ENCODE data around the gene OR6T1. TPM values are rescaled to one million over a fixed set of nuclear protein-coding genes. Genes with fewer than 3 reads are reported as not detected.

Gene OR6T1
- total RNA-seq (not detected), polyA plus RNA-seq (not detected)
- long read RNA-seq, donor 1: 0 reads
- long read RNA-seq, donor 2: 0 reads
- long read RNA-seq, donor 3: 0 reads
- long read RNA-seq, donor 4: 0 reads
- long read RNA-seq, donor 5: 0 reads

- H3K27ac ChIP-seq (ENCODE audit: low read depth in 1 of 2, low read length in 1 of 2): no peak within 1 kb of the TSS
- DNase-seq (no peak), ATAC-seq (ENCODE audit: insufficient read depth, low FRiP score) (no peak)
- 80 to 85% methylated on average over 3 of the region's 3 CpGs for WGBS, 2 donors
- H3K27me3 ChIP-seq (ENCODE audit: control insufficient read depth in 3 of 3, insufficient read depth in 3 of 3, low read length in 2 of 3): no peaks in the 10 kb centered on the region
- H3K9ac ChIP-seq (ENCODE audit: insufficient read depth in 1 of 2, low read length in 2 of 2): no peak within 1 kb of the TSS
- no peak for TF ChIP-seq CTCF (IDR thresholded peaks at IDR 0.05; ENCODE audit: control extremely low read depth, extremely low read depth)
- H3K36me3 ChIP-seq (ENCODE audit: control insufficient read depth in 4 of 4, insufficient read depth in 4 of 4, low read length in 4 of 4): no peaks in the 10 kb centered on the region
- no peak within 1 kb of the TSS for H3K4me3 ChIP-seq
- no peaks in the 10 kb centered on the region for H3K9me3 ChIP-seq (ENCODE audit: control insufficient read depth in 4 of 4, insufficient read depth in 3 of 4, low read length in 3 of 4)
- no peaks in the 10 kb centered on the region for H3K4me1 ChIP-seq (ENCODE audit: control insufficient read depth in 5 of 5, insufficient read depth in 5 of 5, low read length in 5 of 5)
Measured at GRCh38 chr11:123943738-123944137, at the start of gene OR6T1. TSS of gene OR6T1 (minus strand) at chr11:123943838. CDS start at chr11:123943838, 0 bp downstream.

GRCh38 chr11:123979311-123979710 is 35.7 kb upstream of the OR6T1 start:
- WGBS, 2 donors: 85 to 87% methylated on average over 5 of the region's 5 CpGs
- TF ChIP-seq CTCF (IDR thresholded peaks at IDR 0.05; ENCODE audit: control extremely low read depth, extremely low read depth): no peak

GRCh38 chr11:123977731-123978347 is 34.2 kb upstream of the OR6T1 start, which contains the start of gene OR10S1:
TSS of gene OR10S1 (minus strand) at chr11:123977781. CDS start at chr11:123977664, 117 bp downstream.
- H3K27me3 ChIP-seq (ENCODE audit: control insufficient read depth in 3 of 3, insufficient read depth in 3 of 3, low read length in 2 of 3): no peaks in the 10 kb centered on the region
- peaks cover 0 to 5% (median 0%) of the 10 kb centered on the region in 4 donors for H3K9me3 ChIP-seq (ENCODE audit: control insufficient read depth in 4 of 4, insufficient read depth in 3 of 4, low read length in 3 of 4)
- H3K36me3 ChIP-seq (ENCODE audit: control insufficient read depth in 4 of 4, insufficient read depth in 4 of 4, low read length in 4 of 4): no peaks in the 10 kb centered on the region
- no peak within 1 kb of the TSS for H3K27ac ChIP-seq (ENCODE audit: low read depth in 1 of 2, low read length in 1 of 2)
- no peaks in the 10 kb centered on the region for H3K4me1 ChIP-seq (ENCODE audit: control insufficient read depth in 5 of 5, insufficient read depth in 5 of 5, low read length in 5 of 5)
- no peak for DNase-seq
- H3K9ac ChIP-seq (ENCODE audit: insufficient read depth in 1 of 2, low read length in 2 of 2): no peak within 1 kb of the TSS
- ATAC-seq (ENCODE audit: insufficient read depth, low FRiP score): no peak
- TF ChIP-seq CTCF (IDR thresholded peaks at IDR 0.05; ENCODE audit: control extremely low read depth, extremely low read depth): no peak
- no peak within 1 kb of the TSS for H3K4me3 ChIP-seq

More at GRCh38 chr11:123979311-123979710, 35.7 kb upstream of the OR6T1 start:
- DNase-seq (no peak), ATAC-seq (ENCODE audit: insufficient read depth, low FRiP score) (no peak)
- H3K4me3 ChIP-seq: no peak overlapping the region
- H3K27me3 ChIP-seq (ENCODE audit: control insufficient read depth in 3 of 3, insufficient read depth in 3 of 3, low read length in 2 of 3): no peaks in the 10 kb centered on the region
- no peaks in the 10 kb centered on the region for H3K36me3 ChIP-seq (ENCODE audit: control insufficient read depth in 4 of 4, insufficient read depth in 4 of 4, low read length in 4 of 4)
- no peaks in the 10 kb centered on the region for H3K4me1 ChIP-seq (ENCODE audit: control insufficient read depth in 5 of 5, insufficient read depth in 5 of 5, low read length in 5 of 5)
- H3K9ac ChIP-seq (ENCODE audit: insufficient read depth in 1 of 2, low read length in 2 of 2): no peak overlapping the region
- peaks cover 0 to 5% (median 0%) of the 10 kb centered on the region in 4 donors for H3K9me3 ChIP-seq (ENCODE audit: control insufficient read depth in 4 of 4, insufficient read depth in 3 of 4, low read length in 3 of 4)
- no peak overlapping the region for H3K27ac ChIP-seq (ENCODE audit: low read depth in 1 of 2, low read length in 1 of 2)

Measured in lung (tissue), 16 donors.